HCT116 (cell line): ENCODE results near the gene STPG1. TPM values are rescaled to one million over a fixed set of nuclear protein-coding genes. Genes with fewer than 3 reads are reported as not detected.
A peak's percentile ranks its signal among the peaks of the same experiment; 100 is the strongest.

Experiments
- ATAC-seq: fragments of 200-7000 bp; cut with Tn5 transposase; 2 replicates; pipeline ENCODE4 v1.9.1; 2020; ENCODE audit warnings: mild to moderate bottlenecking, moderate library complexity
- BruUV-seq: library from RNA; stranded (reverse); fragments of 400-500 nt; replicated peaks from 2 replicates; lab custom pipeline; 2021; lab: Mats Ljungman, UMichigan
- CTCF ChIA-PET: fragments of 300-600 bp; sonication (Branson Sonifier 250); formaldehyde crosslinking; loops from one replicate; lab custom pipeline; 2021; ENCODE audit warnings: antibody characterized with exemption; lab: Charles Lee
- POLR2A ChIA-PET: fragments of 300-600, 350-600 bp; sonication (Branson Sonifier 250); formaldehyde crosslinking; loops from one replicate; lab custom pipeline; 2021; ENCODE audit warnings: antibody characterized with exemption; lab: Charles Lee
- RAD21 ChIA-PET, 2 experiments: fragments of 300-600 bp; sonication (Branson Sonifier 250); formaldehyde crosslinking; loops; one replicate each; lab custom pipeline; 2023; ENCODE audit warnings: low total read pairs in 2 of 2; ENCODE audit not compliant: uncharacterized antibody in 2 of 2, unreplicated experiment in 2 of 2, low non-redundant PET in 1 of 2; lab: Charles Lee
- DNase-seq: peaks from one replicate; pipeline ENCODE4 v3.0.0-alpha.2; 2010; ENCODE audit warnings: low read depth, low spot score
- H2AFZ ChIP-seq: fragments of 200-600 bp; shearing (Covaris generic), sonication (generic); 2 replicates; pipeline ENCODE4 v1.6.1; 2017; ENCODE audit warnings: low read depth, mixed run types, mixed read lengths, antibody characterized with exemption, low read length; ENCODE audit not compliant: poor library complexity, severe bottlenecking
- H3K27ac ChIP-seq: 2 replicates; pipeline ENCODE4 v1.5.1; 2012; ENCODE audit warnings: low read depth, low read length
- H3K27me3 ChIP-seq: fragments of 200-600 bp; sonication (generic); 2 replicates; pipeline ENCODE4 v1.6.1; 2016; ENCODE audit warnings: mixed run types, low read length, mixed read lengths; ENCODE audit not compliant: insufficient read depth
- H3K36me3 ChIP-seq, 2 experiments: fragments of 200-500 bp in 1 of 2; fragments of 200-600 bp in 1 of 2; sonication (Bioruptor generic) in 1 of 2; sonication (generic) in 1 of 2; 2 replicates each; pipeline versions ENCODE4 v1.5.1 to v1.6.1; 2014 to 2016; ENCODE audit warnings: low read length in 2 of 2, inconsistent platforms in 1 of 2, mixed read lengths in 1 of 2, mixed run types in 1 of 2; ENCODE audit not compliant: insufficient read depth in 2 of 2, control insufficient read depth in 1 of 2
- H3K4me1 ChIP-seq, 2 experiments: fragments of 200-600 bp in 1 of 2; sonication (generic) in 1 of 2; 2 replicates each; pipeline versions ENCODE4 v1.5.1 to v1.6.1; 2012 to 2017; ENCODE audit warnings: low read length in 2 of 2, inconsistent platforms in 1 of 2, mild to moderate bottlenecking in 1 of 2, mixed read lengths in 1 of 2, mixed run types in 1 of 2, moderate library complexity in 1 of 2; ENCODE audit not compliant: insufficient read depth in 2 of 2, control insufficient read depth in 1 of 2
- H3K4me2 ChIP-seq: fragments of 200-600 bp; sonication (generic); 2 replicates; pipeline ENCODE4 v1.6.1; 2017; ENCODE audit warnings: mixed run types, low read length, mixed read lengths
- H3K4me3 ChIP-seq, 2 experiments: fragments of 200-600 bp in 1 of 2; sonication (generic) in 1 of 2; replicated peaks in 1 of 2; 2 replicates each; pipeline ENCODE4 v1.5.1; 2011 to 2016; ENCODE audit warnings: low read length in 2 of 2, control low read depth in 1 of 2, low read depth in 1 of 2, mild to moderate bottlenecking in 1 of 2, mixed read lengths in 1 of 2, mixed run types in 1 of 2
- H3K79me2 ChIP-seq: fragments of 200-600 bp; sonication (generic); 2 replicates; pipeline ENCODE4 v1.6.1; 2017; ENCODE audit warnings: mild to moderate bottlenecking, mixed run types, low read length, moderate library complexity, mixed read lengths; ENCODE audit not compliant: insufficient read depth
- H3K9ac ChIP-seq: fragments of 200-600 bp; sonication (generic); 2 replicates; pipeline ENCODE4 v1.6.1; 2016; ENCODE audit warnings: low read length, mixed read lengths
- H3K9me2 ChIP-seq: fragments of 200-600 bp; sonication (generic), shearing (Covaris generic); 2 replicates; pipeline ENCODE4 v1.6.1; 2017; ENCODE audit warnings: mixed run types, mild to moderate bottlenecking, moderate library complexity; ENCODE audit not compliant: insufficient read depth
- H3K9me3 ChIP-seq, 2 experiments: fragments of 200-500 bp in 1 of 2; fragments of 200-600 bp in 1 of 2; sonication (Bioruptor generic) in 1 of 2; sonication (generic) in 1 of 2; 2 replicates each; pipeline ENCODE4 v1.6.1; 2014 to 2017; ENCODE audit warnings: low read length in 2 of 2, mixed read lengths in 2 of 2, inconsistent platforms in 1 of 2, low read depth in 1 of 2, mild to moderate bottlenecking in 1 of 2, mixed run types in 1 of 2, moderate library complexity in 1 of 2; ENCODE audit not compliant: control insufficient read depth in 1 of 2, insufficient read depth in 1 of 2
- H4K20me1 ChIP-seq: fragments of 200-600 bp; sonication (generic), shearing (Covaris generic); 2 replicates; pipeline ENCODE4 v1.6.1; 2017; ENCODE audit warnings: mixed run types, mild to moderate bottlenecking, moderate library complexity; ENCODE audit not compliant: insufficient read depth
- EZH2 ChIP-seq: fragments of 200-600 bp; sonication (generic); IDR thresholded peaks from 2 replicates; pipeline ENCODE4 v1.6.1; 2017; ENCODE audit warnings: antibody characterized with exemption, mixed run types
- REST ChIP-seq: IDR thresholded peaks from 2 replicates; pipeline ENCODE4 v1.6.1; 2012; ENCODE audit warnings: low read depth
- SP1 ChIP-seq: IDR thresholded peaks from 2 replicates; pipeline ENCODE4 v1.6.1; 2012; ENCODE audit warnings: low read depth
- intact Hi-C: fragments of 100-400 bp; cut with micrococcal nuclease; formaldehyde crosslinking; loops from 2 replicates; pipeline ENCODE4 v1.10.0; 2022
- total RNA-seq: library from RNA; stranded (reverse); gene quantifications from one replicate; pipeline ENCODE4 v1.2.1, GENCODE V29; 2021; ENCODE audit not compliant: unreplicated experiment

The STPG1 gene
- total RNA-seq, 1 experiment from 2014 or later, result 13.4 TPM

DNA sequence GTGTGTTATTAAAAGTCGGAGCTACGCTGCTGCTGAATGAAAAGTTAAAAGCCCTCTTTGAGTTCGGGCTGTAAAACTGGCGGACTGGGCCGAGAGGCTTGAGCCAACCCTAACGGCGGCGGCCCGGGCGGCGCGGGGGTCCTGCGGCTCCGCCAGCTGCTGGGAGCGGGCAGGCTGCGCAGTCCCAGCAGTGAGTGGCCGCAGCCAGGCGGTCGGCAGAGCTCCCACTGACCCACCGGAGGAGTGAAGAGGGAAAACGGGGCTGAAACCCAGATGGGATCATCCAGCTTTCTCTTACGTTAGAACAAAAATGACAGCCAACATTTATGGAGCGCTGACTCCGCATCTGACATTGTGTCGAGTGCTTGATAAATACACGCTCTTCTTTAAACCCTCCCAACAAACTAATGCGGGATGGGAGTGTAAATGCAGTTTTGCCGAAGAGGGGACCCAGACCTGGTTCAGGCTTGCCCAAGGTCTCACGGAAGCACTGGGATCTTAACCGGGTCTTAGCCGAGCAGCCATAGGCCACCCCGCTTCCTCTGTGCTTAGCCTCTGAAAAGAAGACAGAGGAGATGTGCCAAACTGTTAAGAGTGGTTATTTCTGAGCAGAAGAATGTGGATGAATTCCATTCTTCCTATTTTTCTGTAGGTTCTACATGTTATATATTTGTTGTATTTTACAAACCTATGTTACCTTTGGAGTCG lies 91.0 kb downstream of the STPG1 start:
- intact Hi-C loops, result loop anchor here (5.0 kb wide), 2 partner anchors 70 to 120 kb away; no protein-coding TSS in a partner anchor
- H3K4me1 ChIP-seq, result peaks cover 40 to 87% of the 10 kb centered on the region in 2 experiments

More for the DNA sequence above, 91.0 kb downstream of the STPG1 start:
- Histone ChIP-seq H3K4me2 (peak overlapping the region; percentile 92), H3K4me3 (peak overlapping the region; percentile 49 to 63), H2AFZ (peak overlapping the region; percentile 32), H3K9ac (peak overlapping the region; percentile 66), H3K36me3 (no peaks in the 10 kb centered on the region), H3K27me3 (peaks cover 81% of the 10 kb centered on the region), H3K79me2 (no peaks in the 10 kb centered on the region), H3K27ac (peak overlapping the region; percentile 61; the same call in 1 of the 2 replicates), H3K9me2 (no peaks in the 10 kb centered on the region), H3K9me3 (no peaks in the 10 kb centered on the region), H4K20me1 (no peaks in the 10 kb centered on the region)
- no TSS peak for BruUV-seq
- ATAC-seq (no peak; the same call in 1 of the 2 replicates), DNase-seq (no peak)
- ChIA-PET CTCF (interaction anchor here (0.9 to 1.9 kb wide), 5 partner anchors 119 to 124 kb away, joined by 3 to 13 read pairs (median 4); no protein-coding TSS in a partner anchor), POLR2A (interaction anchor here (0.8 to 1.3 kb wide), 2 partner anchors 120 to 121 kb away, joined by 3 read pairs; no protein-coding TSS in a partner anchor), RAD21 (interaction anchor here (0.9 to 1.5 kb wide), 2 partner anchors 69 to 120 kb away, joined by 3 read pairs; no protein-coding TSS in a partner anchor)
- TF ChIP-seq SP1 (no peak), REST (no peak), EZH2 (no peak)
